ENCODE data around the gene RNFT2.

DNA sequence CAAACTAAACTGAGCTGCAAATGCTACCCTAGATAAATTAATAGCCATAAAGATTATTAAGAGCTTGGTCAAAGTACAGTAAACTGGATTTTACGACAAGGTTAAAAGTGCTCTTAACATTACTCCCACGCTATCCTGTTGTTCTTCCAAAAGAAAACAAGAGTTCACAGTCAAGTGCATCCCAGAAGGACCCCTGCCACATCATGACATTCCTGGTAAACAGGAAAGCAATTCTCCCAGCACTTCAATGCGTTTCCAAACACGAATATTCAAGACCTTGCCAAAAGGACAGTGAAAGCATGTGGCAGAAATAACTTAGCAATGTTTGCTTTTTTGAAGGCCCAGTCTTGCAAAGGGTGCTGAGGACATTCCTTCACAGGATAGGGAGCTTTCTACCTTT, 11.4 kb upstream of the RNFT2 start:
- TF ChIP-seq MAX (IDR thresholded peaks at IDR 0.05; ENCODE audit: low read depth, low read length) (no peak), CTCF (IDR thresholded peaks at IDR 0.05; ENCODE audit: low read depth, low read length) (no peak)
